Measurements from ENCODE around the gene FER. TPM values are rescaled to one million over a fixed set of nuclear protein-coding genes. Genes with fewer than 3 reads are reported as not detected.

The FER gene
- total and polyA plus RNA-seq, 8 donors = 1.4 to 15.3 (median 6.2) TPM

- TF ChIP-seq, protein P1, sequence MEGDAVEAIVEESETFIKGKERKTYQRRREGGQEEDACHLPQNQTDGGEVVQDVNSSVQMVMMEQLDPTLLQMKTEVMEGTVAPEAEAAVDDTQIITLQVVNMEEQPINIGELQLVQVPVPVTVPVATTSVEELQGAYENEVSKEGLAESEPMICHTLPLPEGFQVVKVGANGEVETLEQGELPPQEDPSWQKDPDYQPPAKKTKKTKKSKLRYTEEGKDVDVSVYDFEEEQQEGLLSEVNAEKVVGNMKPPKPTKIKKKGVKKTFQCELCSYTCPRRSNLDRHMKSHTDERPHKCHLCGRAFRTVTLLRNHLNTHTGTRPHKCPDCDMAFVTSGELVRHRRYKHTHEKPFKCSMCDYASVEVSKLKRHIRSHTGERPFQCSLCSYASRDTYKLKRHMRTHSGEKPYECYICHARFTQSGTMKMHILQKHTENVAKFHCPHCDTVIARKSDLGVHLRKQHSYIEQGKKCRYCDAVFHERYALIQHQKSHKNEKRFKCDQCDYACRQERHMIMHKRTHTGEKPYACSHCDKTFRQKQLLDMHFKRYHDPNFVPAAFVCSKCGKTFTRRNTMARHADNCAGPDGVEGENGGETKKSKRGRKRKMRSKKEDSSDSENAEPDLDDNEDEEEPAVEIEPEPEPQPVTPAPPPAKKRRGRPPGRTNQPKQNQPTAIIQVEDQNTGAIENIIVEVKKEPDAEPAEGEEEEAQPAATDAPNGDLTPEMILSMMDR (IDR thresholded peaks at IDR 0.05) = no peak
These were observed 71.0 kb downstream of the FER start for GRCh38 chr5:108818613-108819272.

GRCh38 chr5:108820983-108821382 is 73.3 kb downstream of the FER start:
- Histone ChIP-seq H3K9me3 (no peaks in the 10 kb centered on the region), H3K4me3 (no peak overlapping the region), H3K27me3 (no peaks in the 10 kb centered on the region), H3K4me1 (no peaks in the 10 kb centered on the region), H3K27ac (no peak overlapping the region), H3K36me3 (no peaks in the 10 kb centered on the region)
- DNase-seq (no peak), ATAC-seq (no peak), FAIRE-seq (no peak)
- intact Hi-C loops (cut with DNase I) = no loop called here
- TF ChIP-seq, protein P1 (IDR thresholded peaks at IDR 0.05) = no peak
- WGBS, 2 donors = 90 to 100% methylated on average over 3 of the region's 3 CpGs

More at GRCh38 chr5:108818613-108819272, 71.0 kb downstream of the FER start:
- no peak overlapping the region for H3K4me3 ChIP-seq
- H3K27ac ChIP-seq = no peak overlapping the region
- ATAC-seq = no peak
- no peaks in the 10 kb centered on the region for H3K36me3 ChIP-seq
- DNase-seq = no peak
- H3K9me3 ChIP-seq = no peaks in the 10 kb centered on the region
- H3K27me3 ChIP-seq = no peaks in the 10 kb centered on the region
- no peak for FAIRE-seq
- intact Hi-C loops (cut with DNase I) = no loop called here
- no peaks in the 10 kb centered on the region for H3K4me1 ChIP-seq
- 94 to 98% methylated on average over 5 of the region's 5 CpGs for WGBS, 2 donors

DNA sequence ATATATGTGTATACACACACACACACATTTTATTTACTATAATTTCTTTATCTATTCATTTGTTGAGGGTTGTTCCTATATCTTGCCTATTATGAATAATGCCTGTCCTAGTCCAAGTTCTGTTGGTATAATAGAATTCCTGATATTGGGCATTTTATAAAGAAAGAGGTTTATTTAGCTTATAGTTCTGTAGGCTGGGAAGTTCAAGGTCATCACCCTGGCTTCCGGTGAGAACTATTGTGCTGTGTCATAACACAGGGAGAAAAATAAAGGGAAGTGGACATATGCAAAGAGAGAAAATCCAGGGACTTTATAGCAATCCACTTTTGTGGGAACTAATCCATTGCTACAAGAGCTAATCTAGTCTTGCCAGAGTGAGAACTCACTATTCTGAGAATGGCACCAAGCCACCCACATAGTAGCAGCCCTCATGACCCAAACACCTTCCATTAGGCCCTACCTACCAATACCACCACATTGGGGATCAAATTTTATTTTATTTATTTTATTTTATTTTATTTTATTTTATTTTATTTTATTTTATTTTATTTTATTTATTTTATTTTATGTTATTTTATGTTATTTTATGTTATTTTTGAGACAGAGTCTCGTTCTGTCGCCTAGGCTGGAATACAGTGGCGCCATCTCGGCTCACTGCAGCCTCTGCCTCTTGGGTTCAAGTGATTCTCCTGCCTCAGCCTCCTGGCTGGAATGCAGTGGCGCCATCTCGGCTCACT is 74.7 kb downstream of the FER start:
- Histone ChIP-seq H3K4me3 (no peak overlapping the region), H3K27ac (no peak overlapping the region), H3K4me1 (no peaks in the 10 kb centered on the region), H3K9me3 (no peaks in the 10 kb centered on the region), H3K27me3 (no peaks in the 10 kb centered on the region), H3K36me3 (no peaks in the 10 kb centered on the region)
- TF ChIP-seq, protein P1 (IDR thresholded peaks at IDR 0.05) = no peak
- no peak for ATAC-seq
- no peak for DNase-seq
- WGBS, 2 donors = 92 to 95% methylated on average over 7 of the region's 7 CpGs
- no peak for FAIRE-seq
- intact Hi-C loops (cut with DNase I) = no loop called here

DNA sequence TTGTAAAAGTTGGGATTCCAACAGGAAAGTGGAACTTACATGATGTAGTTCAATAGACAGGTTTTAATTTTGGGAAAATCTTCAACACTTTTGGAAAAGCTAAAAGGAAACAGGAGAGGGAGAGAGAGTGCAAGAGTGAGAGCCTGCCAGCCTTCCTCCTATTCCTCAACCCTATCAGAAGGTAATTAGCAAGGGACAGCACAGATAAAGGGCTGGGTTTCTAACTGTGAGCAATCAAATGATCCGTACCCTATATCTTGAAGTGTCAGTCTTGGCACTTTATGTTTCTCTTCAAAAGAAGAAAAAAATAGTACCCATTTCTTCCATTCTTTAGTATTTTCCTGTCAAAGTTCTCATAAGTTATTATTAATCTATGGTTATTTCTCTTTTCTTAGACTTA is 79.4 kb downstream of the FER start:
- intact Hi-C loops (cut with DNase I) = no loop called here
- ATAC-seq (no peak), DNase-seq (no peak), FAIRE-seq (no peak)
- no peak overlapping the region for H3K27ac ChIP-seq
- H3K9me3 ChIP-seq = no peaks in the 10 kb centered on the region
- TF ChIP-seq, protein P1 (IDR thresholded peaks at IDR 0.05) = no peak
- no peaks in the 10 kb centered on the region for H3K27me3 ChIP-seq
- 80 to 81% methylated on average over 1 of the region's 1 CpG for WGBS, 2 donors
- no peaks in the 10 kb centered on the region for H3K4me1 ChIP-seq
- H3K4me3 ChIP-seq = no peak overlapping the region
- H3K36me3 ChIP-seq = no peaks in the 10 kb centered on the region

All from pancreas (tissue), 10 donors.